DMS114 treated with DMSO at 0.1 percent for 48 hours (cell line): ENCODE measurements around the gene ASAP2.

Experiments used
- DNase-seq: peaks from one replicate; lab custom pipeline; 2025; ENCODE audit not compliant: unreplicated experiment; lab: John Stamatoyannopoulos, UW

ASAP2 gene

GRCh38 chr2:9341337-9341887 is 134.8 kb downstream of the ASAP2 start:
- no peak for DNase-seq

GRCh38 chr2:9342659-9343058 is 136.0 kb downstream of the ASAP2 start:
- no peak for DNase-seq

- no peak for DNase-seq
Measured at GRCh38 chr2:9343524-9343923, 136.9 kb downstream of the ASAP2 start.

GRCh38 chr2:9344434-9344833 is 137.8 kb downstream of the ASAP2 start:
- DNase-seq = no peak

GRCh38 chr2:9345343-9345742 is 138.7 kb downstream of the ASAP2 start:
- no peak for DNase-seq

GRCh38 chr2:9345997-9346396 is 139.4 kb downstream of the ASAP2 start:
- DNase-seq = no peak

GRCh38 chr2:9346885-9347284 is 140.3 kb downstream of the ASAP2 start:
- DNase-seq = no peak

- DNase-seq = no peak
Measured at GRCh38 chr2:9347411-9347881, 140.8 kb downstream of the ASAP2 start.

GRCh38 chr2:9354318-9354717 is 147.7 kb downstream of the ASAP2 start:
- no peak for DNase-seq

- no peak for DNase-seq
Measured at GRCh38 chr2:9355270-9355669, 148.7 kb downstream of the ASAP2 start.

- DNase-seq = no peak
Measured at GRCh38 chr2:9355716-9356115, 149.1 kb downstream of the ASAP2 start.

- DNase-seq = no peak
Measured at GRCh38 chr2:9356261-9356660, 149.6 kb downstream of the ASAP2 start.

- DNase-seq = no peak
Measured at GRCh38 chr2:9358846-9359245, 152.2 kb downstream of the ASAP2 start.

- no peak for DNase-seq
Measured at GRCh38 chr2:9359463-9359862, 152.9 kb downstream of the ASAP2 start.

- DNase-seq = no peak
Measured at GRCh38 chr2:9360110-9360509, 153.5 kb downstream of the ASAP2 start.

- no peak for DNase-seq
Measured at GRCh38 chr2:9360701-9361100, 154.1 kb downstream of the ASAP2 start.

GRCh38 chr2:9364373-9364772 is 157.8 kb downstream of the ASAP2 start:
- DNase-seq = no peak

- DNase-seq = no peak
Measured at GRCh38 chr2:9364791-9365497, 158.3 kb downstream of the ASAP2 start.

- DNase-seq = no peak
Measured at GRCh38 chr2:9365498-9366019, 158.9 kb downstream of the ASAP2 start.

- no peak for DNase-seq
Measured at GRCh38 chr2:9366026-9366425, 159.4 kb downstream of the ASAP2 start.

GRCh38 chr2:9370746-9371145 is 164.1 kb downstream of the ASAP2 start:
- no peak for DNase-seq

- DNase-seq = no peak
Measured at GRCh38 chr2:9373047-9373446, 166.4 kb downstream of the ASAP2 start.

- DNase-seq = no peak
Measured at GRCh38 chr2:9373476-9373875, 166.9 kb downstream of the ASAP2 start.
